Measurements from ENCODE around the gene H19.

Gene H19

DNA sequence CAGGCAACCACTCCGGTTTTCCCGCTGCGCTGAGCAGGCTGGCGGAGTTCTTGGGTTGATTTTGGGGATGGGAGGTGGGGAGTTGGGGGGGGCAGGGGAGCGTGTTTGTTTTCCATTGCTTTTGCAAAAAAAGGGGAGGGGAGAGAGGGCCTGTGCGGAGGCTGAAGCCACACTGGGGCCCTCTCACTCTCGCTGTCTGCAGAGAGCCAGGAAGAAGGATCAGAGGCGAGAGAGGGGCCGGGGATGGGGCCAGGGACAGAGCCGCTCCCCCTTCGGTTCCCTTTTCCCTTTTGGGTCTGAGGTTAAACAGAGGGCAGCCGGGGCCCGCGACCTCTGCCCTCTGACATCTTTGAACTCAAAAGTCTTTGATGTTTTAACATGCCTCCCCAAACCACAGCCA is 17.4 kb upstream of the H19 start:
- no peak overlapping the region for H2BK15ac ChIP-seq (ENCODE audit: low read depth, poor library complexity, severe bottlenecking)
- no peak overlapping the region for H2BK120ac ChIP-seq (ENCODE audit: low read depth, low read length)
- H3K23ac ChIP-seq (ENCODE audit: low read length in 2 of 2), result no peak overlapping the region
- no peak overlapping the region for H2BK12ac ChIP-seq (ENCODE audit: low read length in 2 of 2)
- no peak overlapping the region for H2AK5ac ChIP-seq (ENCODE audit: low read length, severe bottlenecking)
- H3K4ac ChIP-seq (ENCODE audit: low read depth in 1 of 2, low read length in 2 of 2), result no peak overlapping the region
- no peak overlapping the region for H3K9ac ChIP-seq (ENCODE audit: low read length)
- no peak for DNase-seq
- H2BK5ac ChIP-seq (ENCODE audit: low read depth, low read length, poor library complexity, severe bottlenecking), result no peak overlapping the region
- H3K27ac ChIP-seq (ENCODE audit: low read length, poor library complexity, severe bottlenecking), result no peak overlapping the region
- no peak overlapping the region for H4K8ac ChIP-seq (ENCODE audit: low read length)
- no peak overlapping the region for H4K91ac ChIP-seq (ENCODE audit: low read length)
- no peak overlapping the region for H3K18ac ChIP-seq (ENCODE audit: low read depth in 1 of 2, low read length in 2 of 2)
- H3K36me3 ChIP-seq (ENCODE audit: control insufficient read depth in 1 of 2, insufficient read depth in 2 of 2, low read depth in 1 of 2, low read length in 2 of 2), result no peaks in the 10 kb centered on the region
- no peak overlapping the region for H3K4me3 ChIP-seq (ENCODE audit: insufficient read depth in 1 of 2, low read depth in 1 of 2, low read length in 2 of 2)
- H2AFZ ChIP-seq (ENCODE audit: low read depth, low read length), result no peak overlapping the region
- no peaks in the 10 kb centered on the region for H3K9me3 ChIP-seq (ENCODE audit: control insufficient read depth, low read length)
- H3K27me3 ChIP-seq (ENCODE audit: control insufficient read depth in 1 of 2, insufficient read depth in 1 of 2, low read length in 2 of 2), result no peaks in the 10 kb centered on the region
- no peak overlapping the region for H3K4me2 ChIP-seq (ENCODE audit: low read length, poor library complexity, severe bottlenecking)
- WGBS, result no CpG with 5 or more reads among the region's 14 CpGs
- H3K4me1 ChIP-seq (ENCODE audit: control insufficient read depth, insufficient read depth, low read depth, low read length), result no peaks in the 10 kb centered on the region
- no peaks in the 10 kb centered on the region for H3K79me1 ChIP-seq (replicated peaks; ENCODE audit: low read length, poor library complexity, severe bottlenecking)
- H3K14ac ChIP-seq (ENCODE audit: low read length in 2 of 2), result no peak overlapping the region

DNA sequence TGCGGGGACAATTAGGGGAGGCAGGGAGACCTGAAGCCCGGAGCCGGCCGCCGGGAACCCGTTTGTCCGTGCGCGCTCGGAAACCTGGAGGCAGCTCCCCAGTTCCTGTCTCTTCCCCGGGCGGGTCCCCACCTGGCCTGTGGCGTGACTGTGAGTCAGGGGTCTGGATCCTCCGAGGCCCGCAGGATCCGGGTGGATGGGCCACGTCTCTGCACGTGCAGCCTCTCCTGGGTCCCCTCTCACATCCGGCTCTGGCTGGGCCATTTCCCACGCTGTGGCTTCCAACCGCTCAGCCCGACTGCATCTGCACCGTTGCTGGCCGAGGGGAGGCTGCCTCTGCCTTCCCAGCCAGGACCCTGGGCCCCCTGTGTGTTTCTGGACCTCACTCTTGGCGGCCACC is 14.8 kb upstream of the H19 start:
- no peak overlapping the region for H4K8ac ChIP-seq (ENCODE audit: low read length)
- H2AFZ ChIP-seq (ENCODE audit: low read depth, low read length), result no peak overlapping the region
- H3K23ac ChIP-seq (ENCODE audit: low read length in 2 of 2), result no peak overlapping the region
- no peak overlapping the region for H2BK5ac ChIP-seq (ENCODE audit: low read depth, low read length, poor library complexity, severe bottlenecking)
- H2AK5ac ChIP-seq (ENCODE audit: low read length, severe bottlenecking), result no peak overlapping the region
- H3K27ac ChIP-seq (ENCODE audit: low read length, poor library complexity, severe bottlenecking), result no peak overlapping the region
- no CpG with 5 or more reads among the region's 25 CpGs for WGBS
- no peak overlapping the region for H3K4me2 ChIP-seq (ENCODE audit: low read length, poor library complexity, severe bottlenecking)
- no peak overlapping the region for H2BK120ac ChIP-seq (ENCODE audit: low read depth, low read length)
- no peaks in the 10 kb centered on the region for H3K27me3 ChIP-seq (ENCODE audit: control insufficient read depth in 1 of 2, insufficient read depth in 1 of 2, low read length in 2 of 2)
- H3K4ac ChIP-seq (ENCODE audit: low read depth in 1 of 2, low read length in 2 of 2), result no peak overlapping the region
- H4K91ac ChIP-seq (ENCODE audit: low read length), result no peak overlapping the region
- H3K18ac ChIP-seq (ENCODE audit: low read depth in 1 of 2, low read length in 2 of 2), result no peak overlapping the region
- no peaks in the 10 kb centered on the region for H3K79me1 ChIP-seq (replicated peaks; ENCODE audit: low read length, poor library complexity, severe bottlenecking)
- H3K36me3 ChIP-seq (ENCODE audit: control insufficient read depth in 1 of 2, insufficient read depth in 2 of 2, low read depth in 1 of 2, low read length in 2 of 2), result no peaks in the 10 kb centered on the region
- no peaks in the 10 kb centered on the region for H3K9me3 ChIP-seq (ENCODE audit: control insufficient read depth, low read length)
- no peak overlapping the region for H3K9ac ChIP-seq (ENCODE audit: low read length)
- no peak overlapping the region for H3K4me3 ChIP-seq (ENCODE audit: insufficient read depth in 1 of 2, low read depth in 1 of 2, low read length in 2 of 2)
- no peak overlapping the region for H2BK12ac ChIP-seq (ENCODE audit: low read length in 2 of 2)
- no peak overlapping the region for H3K14ac ChIP-seq (ENCODE audit: low read length in 2 of 2)
- no peak overlapping the region for H2BK15ac ChIP-seq (ENCODE audit: low read depth, poor library complexity, severe bottlenecking)
- DNase-seq, result no peak
- H3K4me1 ChIP-seq (ENCODE audit: control insufficient read depth, insufficient read depth, low read depth, low read length), result no peaks in the 10 kb centered on the region

DNA sequence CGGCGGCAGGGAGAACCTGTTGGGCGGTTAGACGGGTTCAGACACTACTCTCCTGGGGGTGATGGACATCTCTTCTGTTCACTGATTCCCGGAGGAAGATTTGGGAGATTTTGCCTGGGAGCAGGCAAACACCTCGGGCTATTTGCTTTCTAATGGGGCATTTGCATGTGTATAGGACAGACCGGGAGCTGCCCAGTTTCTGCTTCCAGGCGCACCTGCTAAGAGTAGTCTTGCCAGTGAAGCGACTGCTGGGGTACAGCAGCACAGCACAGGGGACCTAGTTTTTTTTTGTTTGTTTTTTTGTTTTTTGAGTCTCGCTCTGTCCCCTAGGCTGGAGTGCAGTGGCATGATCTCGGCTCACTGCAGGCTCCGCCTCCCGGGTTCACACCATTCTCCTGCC is 6.8 kb upstream of the H19 start:
- H3K4ac ChIP-seq (ENCODE audit: low read depth in 1 of 2, low read length in 2 of 2), result no peak overlapping the region
- no peaks in the 10 kb centered on the region for H3K79me1 ChIP-seq (replicated peaks; ENCODE audit: low read length, poor library complexity, severe bottlenecking)
- H4K91ac ChIP-seq (ENCODE audit: low read length), result no peak overlapping the region
- no peak overlapping the region for H3K23ac ChIP-seq (ENCODE audit: low read length in 2 of 2)
- no peak overlapping the region for H4K8ac ChIP-seq (ENCODE audit: low read length)
- no peaks in the 10 kb centered on the region for H3K4me1 ChIP-seq (ENCODE audit: control insufficient read depth, insufficient read depth, low read depth, low read length)
- no peaks in the 10 kb centered on the region for H3K9me3 ChIP-seq (ENCODE audit: control insufficient read depth, low read length)
- no peak overlapping the region for H2BK120ac ChIP-seq (ENCODE audit: low read depth, low read length)
- DNase-seq, result no peak
- no peak overlapping the region for H3K4me3 ChIP-seq (ENCODE audit: insufficient read depth in 1 of 2, low read depth in 1 of 2, low read length in 2 of 2)
- H3K4me2 ChIP-seq (ENCODE audit: low read length, poor library complexity, severe bottlenecking), result no peak overlapping the region
- WGBS, result no CpG with 5 or more reads among the region's 13 CpGs
- H3K14ac ChIP-seq (ENCODE audit: low read length in 2 of 2), result no peak overlapping the region
- no peak overlapping the region for H3K27ac ChIP-seq (ENCODE audit: low read length, poor library complexity, severe bottlenecking)
- no peak overlapping the region for H2AFZ ChIP-seq (ENCODE audit: low read depth, low read length)
- H3K18ac ChIP-seq (ENCODE audit: low read depth in 1 of 2, low read length in 2 of 2), result no peak overlapping the region
- no peak overlapping the region for H2BK5ac ChIP-seq (ENCODE audit: low read depth, low read length, poor library complexity, severe bottlenecking)
- no peaks in the 10 kb centered on the region for H3K27me3 ChIP-seq (ENCODE audit: control insufficient read depth in 1 of 2, insufficient read depth in 1 of 2, low read length in 2 of 2)
- no peak overlapping the region for H2AK5ac ChIP-seq (ENCODE audit: low read length, severe bottlenecking)
- H3K36me3 ChIP-seq (ENCODE audit: control insufficient read depth in 1 of 2, insufficient read depth in 2 of 2, low read depth in 1 of 2, low read length in 2 of 2), result no peaks in the 10 kb centered on the region
- H2BK12ac ChIP-seq (ENCODE audit: low read length in 2 of 2), result no peak overlapping the region
- H2BK15ac ChIP-seq (ENCODE audit: low read depth, poor library complexity, severe bottlenecking), result no peak overlapping the region
- no peak overlapping the region for H3K9ac ChIP-seq (ENCODE audit: low read length)

GRCh38 chr11:2002807-2003206 is 5.2 kb upstream of the H19 start:
- Histone ChIP-seq H3K9ac (ENCODE audit: low read length) (no peak overlapping the region), H2BK15ac (ENCODE audit: low read depth, poor library complexity, severe bottlenecking) (no peak overlapping the region), H3K18ac (ENCODE audit: low read depth in 1 of 2, low read length in 2 of 2) (no peak overlapping the region), H3K4ac (ENCODE audit: low read depth in 1 of 2, low read length in 2 of 2) (no peak overlapping the region), H4K8ac (ENCODE audit: low read length) (no peak overlapping the region), H2BK120ac (ENCODE audit: low read depth, low read length) (no peak overlapping the region), H3K4me1 (ENCODE audit: control insufficient read depth, insufficient read depth, low read depth, low read length) (no peaks in the 10 kb centered on the region), H3K4me3 (ENCODE audit: insufficient read depth in 1 of 2, low read depth in 1 of 2, low read length in 2 of 2) (no peak overlapping the region), H3K27ac (ENCODE audit: low read length, poor library complexity, severe bottlenecking) (no peak overlapping the region), H3K4me2 (ENCODE audit: low read length, poor library complexity, severe bottlenecking) (no peak overlapping the region), H2AK5ac (ENCODE audit: low read length, severe bottlenecking) (no peak overlapping the region), H3K9me3 (ENCODE audit: control insufficient read depth, low read length) (no peaks in the 10 kb centered on the region), H2AFZ (ENCODE audit: low read depth, low read length) (no peak overlapping the region), H2BK12ac (ENCODE audit: low read length in 2 of 2) (no peak overlapping the region), H3K36me3 (ENCODE audit: control insufficient read depth in 1 of 2, insufficient read depth in 2 of 2, low read depth in 1 of 2, low read length in 2 of 2) (no peaks in the 10 kb centered on the region), H3K23ac (ENCODE audit: low read length in 2 of 2) (no peak overlapping the region), H3K14ac (ENCODE audit: low read length in 2 of 2) (no peak overlapping the region), H3K27me3 (ENCODE audit: control insufficient read depth in 1 of 2, insufficient read depth in 1 of 2, low read length in 2 of 2) (no peaks in the 10 kb centered on the region), H3K79me1 (replicated peaks; ENCODE audit: low read length, poor library complexity, severe bottlenecking) (no peaks in the 10 kb centered on the region), H4K91ac (ENCODE audit: low read length) (no peak overlapping the region), H2BK5ac (ENCODE audit: low read depth, low read length, poor library complexity, severe bottlenecking) (no peak overlapping the region)
- no CpG with 5 or more reads among the region's 19 CpGs for WGBS
- no peak for DNase-seq

All from mesenchymal stem cell (in vitro differentiated cells and primary cell).